Fibroblast of villous mesenchyme (primary cell): ENCODE results near the gene KIAA1671. TPM values are rescaled to one million over a fixed set of nuclear protein-coding genes. Genes with fewer than 3 reads are reported as not detected.

Source experiments
- DNase-seq: peaks from one replicate; pipeline ENCODE4 v3.0.0-alpha.2; 2010; ENCODE audit warnings: low read depth
- H3K4me3 ChIP-seq: 2 replicates; pipeline ENCODE4 v1.5.1; 2011; ENCODE audit warnings: low read depth, mild to moderate bottlenecking, low read length
- total RNA-seq: library from RNA; depleted of rRNA; stranded (reverse); fragments of >200 nt; gene quantifications from 2 replicates; pipeline ENCODE4 v1.2.3, GENCODE V29; 2012
- TF ChIP-seq, protein P1 (sequence below): IDR thresholded peaks from 2 replicates; pipeline ENCODE4 v1.5.1; 2012; ENCODE audit warnings: low read depth, mild to moderate bottlenecking, low read length; ENCODE audit not compliant: insufficient read depth

The KIAA1671 gene
- total RNA-seq, 1 donor = 3.5 TPM

DNA sequence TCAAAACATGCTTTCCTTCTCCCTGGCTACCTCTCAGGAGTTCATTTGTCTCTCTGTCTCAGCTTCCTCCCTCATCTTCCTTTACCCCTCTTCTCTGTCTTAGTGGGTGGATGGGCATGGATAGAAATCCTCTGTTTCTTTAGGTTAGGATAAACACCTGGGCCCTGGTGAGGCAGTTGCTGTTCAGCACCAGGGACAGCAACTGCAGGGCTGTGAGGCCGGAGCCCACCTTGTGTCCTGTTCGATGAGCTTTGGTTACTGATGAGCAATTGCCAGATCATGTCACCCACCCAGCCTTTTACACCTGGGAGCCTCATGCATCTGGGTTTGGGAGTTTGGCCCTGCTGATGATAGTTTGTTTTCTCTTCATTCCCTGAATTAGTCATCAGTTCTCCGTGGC is 241.0 kb downstream of the KIAA1671 start:
- DNase-seq = no peak
- TF ChIP-seq, protein P1, sequence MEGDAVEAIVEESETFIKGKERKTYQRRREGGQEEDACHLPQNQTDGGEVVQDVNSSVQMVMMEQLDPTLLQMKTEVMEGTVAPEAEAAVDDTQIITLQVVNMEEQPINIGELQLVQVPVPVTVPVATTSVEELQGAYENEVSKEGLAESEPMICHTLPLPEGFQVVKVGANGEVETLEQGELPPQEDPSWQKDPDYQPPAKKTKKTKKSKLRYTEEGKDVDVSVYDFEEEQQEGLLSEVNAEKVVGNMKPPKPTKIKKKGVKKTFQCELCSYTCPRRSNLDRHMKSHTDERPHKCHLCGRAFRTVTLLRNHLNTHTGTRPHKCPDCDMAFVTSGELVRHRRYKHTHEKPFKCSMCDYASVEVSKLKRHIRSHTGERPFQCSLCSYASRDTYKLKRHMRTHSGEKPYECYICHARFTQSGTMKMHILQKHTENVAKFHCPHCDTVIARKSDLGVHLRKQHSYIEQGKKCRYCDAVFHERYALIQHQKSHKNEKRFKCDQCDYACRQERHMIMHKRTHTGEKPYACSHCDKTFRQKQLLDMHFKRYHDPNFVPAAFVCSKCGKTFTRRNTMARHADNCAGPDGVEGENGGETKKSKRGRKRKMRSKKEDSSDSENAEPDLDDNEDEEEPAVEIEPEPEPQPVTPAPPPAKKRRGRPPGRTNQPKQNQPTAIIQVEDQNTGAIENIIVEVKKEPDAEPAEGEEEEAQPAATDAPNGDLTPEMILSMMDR = no peak
- H3K4me3 ChIP-seq = no peak overlapping the region

- DNase-seq = no peak
- TF ChIP-seq, protein P1 = no peak
- no peak overlapping the region for H3K4me3 ChIP-seq
These were observed 243.8 kb downstream of the KIAA1671 start for GRCh38 chr22:25196326-25196725.

- TF ChIP-seq, protein P1 = no peak
These were observed 244.8 kb downstream of the KIAA1671 start for GRCh38 chr22:25197340-25197739.

GRCh38 chr22:25199731-25200520 is 247.4 kb downstream of the KIAA1671 start, which contains the start of gene CRYBB3:
Gene CRYBB3, plus strand, starts transcription at chr22:25199858. Its CDS starts 1,539 bp downstream, at chr22:25201397.
- TF ChIP-seq, protein P1 = no peak
- DNase-seq = no peak
- no peak within 1 kb of the TSS for H3K4me3 ChIP-seq

More at GRCh38 chr22:25197340-25197739, 244.8 kb downstream of the KIAA1671 start:
- no peak overlapping the region for H3K4me3 ChIP-seq
- DNase-seq = no peak

GRCh38 chr22:25200967-25201366 is 248.5 kb downstream of the KIAA1671 start:
- H3K4me3 ChIP-seq = no peak overlapping the region
- TF ChIP-seq, protein P1 = no peak
- no peak for DNase-seq

DNA sequence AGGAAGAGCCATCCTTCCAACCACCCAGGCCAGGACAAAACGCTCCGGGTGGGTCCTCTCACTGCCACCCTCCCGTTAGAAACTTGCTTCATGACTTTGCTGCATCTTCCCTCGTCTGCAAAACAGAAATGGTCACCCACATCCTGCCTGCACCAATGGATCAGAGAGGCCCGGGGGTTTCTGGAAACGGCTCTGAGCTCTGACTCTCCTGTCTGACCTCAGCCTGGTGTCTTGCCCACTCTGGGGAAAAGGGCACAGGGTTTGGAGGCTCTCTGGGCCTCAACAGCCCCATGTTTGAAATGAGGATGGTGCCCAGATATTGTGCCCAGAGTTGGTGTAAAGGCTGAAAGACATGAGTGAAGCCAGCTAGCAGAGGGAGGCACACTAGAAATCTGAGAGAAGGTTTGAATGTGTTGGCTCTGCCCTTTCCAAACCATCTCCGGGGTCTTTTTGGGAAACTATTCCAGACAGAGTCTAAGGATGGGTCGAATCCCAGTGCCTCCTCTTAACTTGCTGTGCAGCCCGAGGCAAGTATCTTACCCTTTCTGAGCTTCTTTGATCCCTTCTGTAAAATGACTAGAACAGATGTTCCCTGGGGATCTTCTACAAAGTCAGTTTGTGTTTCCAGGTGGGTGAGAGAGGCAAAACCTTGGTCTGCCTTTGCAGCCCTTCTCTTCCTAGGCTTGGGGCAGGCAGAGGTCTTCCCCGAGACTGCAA is 249.2 kb downstream of the KIAA1671 start:
- no peak overlapping the region for H3K4me3 ChIP-seq
- TF ChIP-seq, protein P1 = no peak
- DNase-seq = no peak
